Measurements from ENCODE around the gene EGLN1. TPM values are rescaled to one million over a fixed set of nuclear protein-coding genes. Genes with fewer than 3 reads are reported as not detected.

The EGLN1 gene
- total RNA-seq, 2 experiments from 2014 or later = 19.0 to 36.6 TPM

- TF ChIP-seq EZH2phosphoT487 (IDR thresholded peaks at IDR 0.05; ENCODE audit: borderline replicate concordance, low read depth, low read length) = no peak
- TF ChIP-seq, protein P1, sequence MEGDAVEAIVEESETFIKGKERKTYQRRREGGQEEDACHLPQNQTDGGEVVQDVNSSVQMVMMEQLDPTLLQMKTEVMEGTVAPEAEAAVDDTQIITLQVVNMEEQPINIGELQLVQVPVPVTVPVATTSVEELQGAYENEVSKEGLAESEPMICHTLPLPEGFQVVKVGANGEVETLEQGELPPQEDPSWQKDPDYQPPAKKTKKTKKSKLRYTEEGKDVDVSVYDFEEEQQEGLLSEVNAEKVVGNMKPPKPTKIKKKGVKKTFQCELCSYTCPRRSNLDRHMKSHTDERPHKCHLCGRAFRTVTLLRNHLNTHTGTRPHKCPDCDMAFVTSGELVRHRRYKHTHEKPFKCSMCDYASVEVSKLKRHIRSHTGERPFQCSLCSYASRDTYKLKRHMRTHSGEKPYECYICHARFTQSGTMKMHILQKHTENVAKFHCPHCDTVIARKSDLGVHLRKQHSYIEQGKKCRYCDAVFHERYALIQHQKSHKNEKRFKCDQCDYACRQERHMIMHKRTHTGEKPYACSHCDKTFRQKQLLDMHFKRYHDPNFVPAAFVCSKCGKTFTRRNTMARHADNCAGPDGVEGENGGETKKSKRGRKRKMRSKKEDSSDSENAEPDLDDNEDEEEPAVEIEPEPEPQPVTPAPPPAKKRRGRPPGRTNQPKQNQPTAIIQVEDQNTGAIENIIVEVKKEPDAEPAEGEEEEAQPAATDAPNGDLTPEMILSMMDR (conservative IDR thresholded peaks at IDR 0.05; ENCODE audit: low read length) = no peak
- no peak overlapping the region for H2AFZ ChIP-seq (ENCODE audit: low read length)
- intact Hi-C loops (cut with micrococcal nuclease; ENCODE audit: unreplicated experiment) = no loop called here
- no peak overlapping the region for H3K4me2 ChIP-seq (ENCODE audit: low read length)
- ChIA-PET CTCF (ENCODE audit: unreplicated experiment) (no interaction called here), POLR2A (interaction anchor here (0.6 to 1.6 kb wide), 7 partner anchors 10 to 1534 kb away, joined by 3 to 5 read pairs (median 3); no protein-coding TSS in a partner anchor)
- H3K27ac ChIP-seq (ENCODE audit: low read depth, low read length, poor library complexity, severe bottlenecking) = no peak overlapping the region
- H3K9me3 ChIP-seq (ENCODE audit: low read length) = no peaks in the 10 kb centered on the region
- no peak for DNase-seq (ENCODE audit: low spot score)
- no peaks in the 10 kb centered on the region for H3K9me2 ChIP-seq (ENCODE audit: insufficient read depth, low read length)
- H3K4me1 ChIP-seq (ENCODE audit: insufficient read depth, low read length, poor library complexity, severe bottlenecking) = no peaks in the 10 kb centered on the region
- H3K79me2 ChIP-seq (ENCODE audit: insufficient read depth, low read depth, low read length) = peaks cover 3% of the 10 kb centered on the region; the same call in 1 of the 2 replicates
- no TSS peak for BruUV-seq (replicated peaks)
- no peaks in the 10 kb centered on the region; the same call in 1 of the 2 replicates for H3K36me3 ChIP-seq (ENCODE audit: insufficient read depth, low read length)
- no peak overlapping the region for H3K4me3 ChIP-seq (ENCODE audit: low read depth, low read length, poor library complexity, severe bottlenecking)
- no peaks in the 10 kb centered on the region for H4K20me1 ChIP-seq (ENCODE audit: insufficient read depth, low read length)
These were observed 34.1 kb downstream of the EGLN1 start for GRCh38 chr1:231387770-231388669.

GRCh38 chr1:231386466-231386865 is 35.6 kb downstream of the EGLN1 start:
- Histone ChIP-seq H3K27ac (ENCODE audit: low read depth, low read length, poor library complexity, severe bottlenecking) (no peak overlapping the region), H3K9me3 (ENCODE audit: low read length) (no peaks in the 10 kb centered on the region), H3K4me2 (ENCODE audit: low read length) (no peak overlapping the region), H4K20me1 (ENCODE audit: insufficient read depth, low read length) (no peaks in the 10 kb centered on the region), H2AFZ (ENCODE audit: low read length) (no peak overlapping the region), H3K79me2 (ENCODE audit: insufficient read depth, low read depth, low read length) (peaks cover 10% of the 10 kb centered on the region; the same call in 1 of the 2 replicates), H3K9me2 (ENCODE audit: insufficient read depth, low read length) (no peaks in the 10 kb centered on the region), H3K4me1 (ENCODE audit: insufficient read depth, low read length, poor library complexity, severe bottlenecking) (no peaks in the 10 kb centered on the region), H3K4me3 (ENCODE audit: low read depth, low read length, poor library complexity, severe bottlenecking) (no peak overlapping the region), H3K36me3 (ENCODE audit: insufficient read depth, low read length) (no peaks in the 10 kb centered on the region; the same call in 1 of the 2 replicates)
- no peak for DNase-seq (ENCODE audit: low spot score)
- ChIA-PET CTCF (ENCODE audit: unreplicated experiment) (no interaction called here), POLR2A (interaction anchor here (0.7 to 1.2 kb wide), 3 partner anchors 34 to 594 kb away, joined by 3 read pairs; no protein-coding TSS in a partner anchor)
- intact Hi-C loops (cut with micrococcal nuclease; ENCODE audit: unreplicated experiment) = no loop called here
- no TSS peak for BruUV-seq (replicated peaks)
- TF ChIP-seq, protein P1 (conservative IDR thresholded peaks at IDR 0.05; ENCODE audit: low read length) = no peak
- TF ChIP-seq EZH2phosphoT487 (IDR thresholded peaks at IDR 0.05; ENCODE audit: borderline replicate concordance, low read depth, low read length) = no peak

DNA sequence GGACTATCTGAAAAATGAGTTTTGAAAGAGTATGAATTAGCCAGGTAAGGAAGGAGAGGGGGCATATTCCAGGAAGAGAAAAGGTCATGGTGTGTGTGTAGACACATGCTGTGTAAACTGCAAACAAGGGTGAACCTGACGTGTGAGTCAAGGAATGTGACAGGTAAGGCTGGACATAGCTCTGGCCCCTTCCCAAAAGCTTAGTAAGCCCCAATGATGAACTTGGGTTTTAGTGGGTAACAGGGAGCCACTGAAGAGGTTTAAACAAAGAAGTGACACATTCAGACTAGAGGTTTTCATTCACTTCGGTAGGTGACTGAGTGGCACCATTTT is 36.7 kb downstream of the EGLN1 start:
- POLR2A ChIA-PET = interaction anchor here (0.8 kb wide), 1 partner anchor 16 kb away, joined by 3 read pairs; no protein-coding TSS in a partner anchor
- Histone ChIP-seq H3K27ac (ENCODE audit: low read depth, low read length, poor library complexity, severe bottlenecking) (no peak overlapping the region), H2AFZ (ENCODE audit: low read length) (no peak overlapping the region), H4K20me1 (ENCODE audit: insufficient read depth, low read length) (no peaks in the 10 kb centered on the region), H3K9me2 (ENCODE audit: insufficient read depth, low read length) (no peaks in the 10 kb centered on the region), H3K4me2 (ENCODE audit: low read length) (no peak overlapping the region), H3K4me1 (ENCODE audit: insufficient read depth, low read length, poor library complexity, severe bottlenecking) (no peaks in the 10 kb centered on the region), H3K9me3 (ENCODE audit: low read length) (no peaks in the 10 kb centered on the region), H3K4me3 (ENCODE audit: low read depth, low read length, poor library complexity, severe bottlenecking) (no peak overlapping the region), H3K79me2 (ENCODE audit: insufficient read depth, low read depth, low read length) (peaks cover 14% of the 10 kb centered on the region; the same call in 1 of the 2 replicates), H3K36me3 (ENCODE audit: insufficient read depth, low read length) (no peaks in the 10 kb centered on the region; the same call in 1 of the 2 replicates)
- BruUV-seq (replicated peaks) = no TSS peak
- DNase-seq (ENCODE audit: low spot score) = no peak
- CTCF ChIA-PET (ENCODE audit: unreplicated experiment) = no interaction called here
- intact Hi-C loops (cut with micrococcal nuclease; ENCODE audit: unreplicated experiment) = no loop called here
- TF ChIP-seq, protein P1 (conservative IDR thresholded peaks at IDR 0.05; ENCODE audit: low read length) = no peak
- no peak for TF ChIP-seq EZH2phosphoT487 (IDR thresholded peaks at IDR 0.05; ENCODE audit: borderline replicate concordance, low read depth, low read length)
